ENCODE measurements around the gene SLC10A7. TPM values are rescaled to one million over a fixed set of nuclear protein-coding genes. Genes with fewer than 3 reads are reported as not detected.

The SLC10A7 gene
- total RNA-seq, 4 donors from 2014 or later: 7.4 to 34.5 (median 17.1) TPM

DNA sequence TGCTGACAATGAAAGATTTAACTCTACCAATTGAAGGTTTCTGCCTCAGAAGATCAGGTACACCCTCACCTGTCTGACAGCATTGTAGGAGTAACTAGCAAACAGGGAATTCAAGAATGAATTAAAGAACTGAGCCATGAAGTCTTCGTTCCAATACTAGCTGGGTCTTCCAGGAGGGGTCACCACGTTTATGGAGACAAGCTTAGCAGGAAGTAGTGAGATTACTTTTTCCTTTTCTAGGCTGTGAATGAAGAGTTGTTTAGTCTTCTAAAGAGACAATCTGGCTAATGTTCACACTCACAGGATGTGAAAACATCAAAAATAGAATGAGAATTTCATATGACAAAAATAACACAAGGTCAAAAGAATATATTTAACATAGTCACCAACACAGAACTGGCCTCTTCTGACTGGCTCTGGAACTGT is 252.5 kb downstream of the SLC10A7 start:
- H3K27ac ChIP-seq: no peak overlapping the region
- no peak for DNase-seq
- no peaks in the 10 kb centered on the region for H3K27me3 ChIP-seq
- no peaks in the 10 kb centered on the region for H3K36me3 ChIP-seq
- no peak overlapping the region for H3K4me3 ChIP-seq
- H3K9me3 ChIP-seq: no peaks in the 10 kb centered on the region
- no peak for TF ChIP-seq POLR2A (IDR thresholded peaks at IDR 0.05)
- TF ChIP-seq, protein P1, sequence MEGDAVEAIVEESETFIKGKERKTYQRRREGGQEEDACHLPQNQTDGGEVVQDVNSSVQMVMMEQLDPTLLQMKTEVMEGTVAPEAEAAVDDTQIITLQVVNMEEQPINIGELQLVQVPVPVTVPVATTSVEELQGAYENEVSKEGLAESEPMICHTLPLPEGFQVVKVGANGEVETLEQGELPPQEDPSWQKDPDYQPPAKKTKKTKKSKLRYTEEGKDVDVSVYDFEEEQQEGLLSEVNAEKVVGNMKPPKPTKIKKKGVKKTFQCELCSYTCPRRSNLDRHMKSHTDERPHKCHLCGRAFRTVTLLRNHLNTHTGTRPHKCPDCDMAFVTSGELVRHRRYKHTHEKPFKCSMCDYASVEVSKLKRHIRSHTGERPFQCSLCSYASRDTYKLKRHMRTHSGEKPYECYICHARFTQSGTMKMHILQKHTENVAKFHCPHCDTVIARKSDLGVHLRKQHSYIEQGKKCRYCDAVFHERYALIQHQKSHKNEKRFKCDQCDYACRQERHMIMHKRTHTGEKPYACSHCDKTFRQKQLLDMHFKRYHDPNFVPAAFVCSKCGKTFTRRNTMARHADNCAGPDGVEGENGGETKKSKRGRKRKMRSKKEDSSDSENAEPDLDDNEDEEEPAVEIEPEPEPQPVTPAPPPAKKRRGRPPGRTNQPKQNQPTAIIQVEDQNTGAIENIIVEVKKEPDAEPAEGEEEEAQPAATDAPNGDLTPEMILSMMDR (IDR thresholded peaks at IDR 0.05): no peak
- no peaks in the 10 kb centered on the region for H3K4me1 ChIP-seq
- intact Hi-C loops (cut with DNase I; ENCODE audit: low total_unique reads): no loop called here

DNA sequence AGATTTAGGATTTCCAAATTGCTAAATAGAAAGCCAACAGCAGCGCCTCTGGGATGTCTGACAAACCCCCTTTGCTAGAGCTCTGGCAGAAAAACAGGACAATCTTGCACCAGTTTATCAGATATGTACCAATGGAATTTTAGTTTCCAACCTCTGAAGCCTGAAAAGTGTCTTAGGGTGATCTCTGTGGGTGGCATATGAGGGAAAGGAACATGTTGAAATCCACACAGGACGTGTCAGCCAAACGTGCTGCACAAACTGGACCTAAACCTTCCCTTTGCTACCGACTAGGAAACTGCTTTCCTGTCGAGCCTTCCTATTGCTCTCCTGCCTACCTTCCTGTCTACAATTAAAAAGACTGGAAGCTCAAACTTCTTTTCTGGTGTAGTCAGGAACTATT is 253.9 kb downstream of the SLC10A7 start:
- no peaks in the 10 kb centered on the region for H3K9me3 ChIP-seq
- no peak overlapping the region for H3K27ac ChIP-seq
- intact Hi-C loops (cut with DNase I; ENCODE audit: low total_unique reads): no loop called here
- no peak overlapping the region for H3K4me3 ChIP-seq
- no peaks in the 10 kb centered on the region for H3K4me1 ChIP-seq
- H3K36me3 ChIP-seq: no peaks in the 10 kb centered on the region
- H3K27me3 ChIP-seq: no peaks in the 10 kb centered on the region
- TF ChIP-seq POLR2A (IDR thresholded peaks at IDR 0.05): no peak
- TF ChIP-seq, protein P1 (IDR thresholded peaks at IDR 0.05): no peak
- no peak for DNase-seq

DNA sequence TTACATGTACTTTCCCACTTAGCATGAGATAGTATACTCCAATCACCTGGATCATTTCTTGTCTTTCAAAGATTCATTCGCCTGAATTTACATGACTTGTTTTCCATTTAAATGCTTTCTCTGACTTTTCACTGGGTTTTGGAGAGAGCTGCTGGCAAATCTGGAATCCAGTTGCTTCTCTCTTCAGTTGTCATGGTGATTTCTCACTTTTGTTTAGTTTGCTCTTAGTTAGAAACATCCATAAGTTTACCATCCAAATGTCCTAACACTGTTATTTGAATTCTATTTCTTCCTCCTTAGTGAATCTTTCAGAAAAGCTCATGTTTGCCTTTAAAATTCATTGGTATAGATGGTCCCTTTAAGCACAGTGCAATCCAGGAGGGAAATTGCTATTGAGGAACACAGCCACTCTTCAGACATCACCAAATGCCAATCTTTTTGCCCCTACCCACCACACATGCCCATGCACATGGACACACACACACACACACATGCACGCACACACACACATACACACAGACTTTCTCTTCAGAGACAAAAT is 255.7 kb downstream of the SLC10A7 start:
- Histone ChIP-seq H3K27me3 (no peaks in the 10 kb centered on the region), H3K4me1 (no peaks in the 10 kb centered on the region), H3K27ac (no peak overlapping the region), H3K36me3 (no peaks in the 10 kb centered on the region), H3K9me3 (no peaks in the 10 kb centered on the region), H3K4me3 (no peak overlapping the region)
- intact Hi-C loops (cut with DNase I; ENCODE audit: low total_unique reads): no loop called here
- TF ChIP-seq, protein P1 (IDR thresholded peaks at IDR 0.05): no peak
- no peak for TF ChIP-seq POLR2A (IDR thresholded peaks at IDR 0.05)
- no peak for DNase-seq

GRCh38 chr4:146263793-146264192 is 257.9 kb downstream of the SLC10A7 start:
- Histone ChIP-seq H3K27ac (no peak overlapping the region), H3K4me1 (no peaks in the 10 kb centered on the region), H3K27me3 (no peaks in the 10 kb centered on the region), H3K4me3 (no peak overlapping the region), H3K36me3 (no peaks in the 10 kb centered on the region), H3K9me3 (no peaks in the 10 kb centered on the region)
- intact Hi-C loops (cut with DNase I; ENCODE audit: low total_unique reads): no loop called here
- TF ChIP-seq POLR2A (IDR thresholded peaks at IDR 0.05): no peak
- TF ChIP-seq, protein P1 (IDR thresholded peaks at IDR 0.05): no peak
- no peak for DNase-seq

GRCh38 chr4:146261041-146261440 is 260.7 kb downstream of the SLC10A7 start:
- Histone ChIP-seq H3K27ac (no peak overlapping the region), H3K4me1 (no peaks in the 10 kb centered on the region), H3K9me3 (no peaks in the 10 kb centered on the region), H3K36me3 (no peaks in the 10 kb centered on the region), H3K27me3 (no peaks in the 10 kb centered on the region), H3K4me3 (no peak overlapping the region)
- no peak for TF ChIP-seq POLR2A (IDR thresholded peaks at IDR 0.05)
- TF ChIP-seq, protein P1 (IDR thresholded peaks at IDR 0.05): no peak
- DNase-seq: no peak
- intact Hi-C loops (cut with DNase I; ENCODE audit: low total_unique reads): no loop called here

Data from uterus (tissue), 4 donors.